Spleen (tissue), 11 donors: Measurements from ENCODE around the gene PCDHGB3. TPM values are rescaled to one million over a fixed set of nuclear protein-coding genes. Genes with fewer than 3 reads are reported as not detected.

Experiments used
- DNase-seq: peaks from one replicate; pipeline ENCODE4 v3.0.0-alpha.2; 2020
- H3K27ac ChIP-seq, 8 donors: fragments of 200-600 bp; sonication (generic) in 7 of 8; 1 replicate in 4 of 8; 2 replicates in 4 of 8; pipeline versions ENCODE4 v1.5.0 to v1.8.0; 2016 to 2021; ENCODE audit warnings: inconsistent platforms in 4 of 8, mild to moderate bottlenecking in 4 of 8, moderate library complexity in 1 of 8
- H3K27me3 ChIP-seq, 7 donors: fragments of 200-600 bp; sonication (generic) in 6 of 7; replicated peaks in 1 of 7; 1 replicate in 4 of 7; 2 replicates in 3 of 7; pipeline versions ENCODE4 v1.5.0 to v1.8.0; 2016 to 2021; ENCODE audit warnings: inconsistent platforms in 3 of 7, mild to moderate bottlenecking in 1 of 7
- H3K36me3 ChIP-seq, 6 donors: fragments of 200-600 bp; sonication (generic) in 5 of 6; 1 replicate in 4 of 6; 2 replicates in 2 of 6; pipeline versions ENCODE4 v1.5.0 to v1.8.0; 2016 to 2021; ENCODE audit warnings: inconsistent platforms in 2 of 6
- H3K4me1 ChIP-seq, 6 donors: fragments of 200-600 bp; sonication (generic) in 5 of 6; 1 replicate in 3 of 6; 2 replicates in 3 of 6; pipeline versions ENCODE4 v1.5.0 to v1.8.0; 2016 to 2021; ENCODE audit warnings: inconsistent platforms in 3 of 6
- H3K4me3 ChIP-seq, 8 donors: fragments of 200-600 bp; sonication (generic) in 7 of 8; 1 replicate in 4 of 8; 2 replicates in 4 of 8; pipeline versions ENCODE4 v1.5.0 to v1.8.0; 2016 to 2021; ENCODE audit warnings: inconsistent platforms in 4 of 8, mild to moderate bottlenecking in 4 of 8, moderate library complexity in 2 of 8
- H3K9me3 ChIP-seq, 8 donors: fragments of 200-600 bp; sonication (generic) in 7 of 8; 1 replicate in 4 of 8; 2 replicates in 4 of 8; pipeline versions ENCODE4 v1.5.0 to v1.8.0; 2016 to 2021; ENCODE audit warnings: inconsistent platforms in 4 of 8
- POLR2A ChIP-seq, 3 donors: fragments of 450-650 bp; IDR thresholded peaks; one replicate each; pipeline ENCODE4 v1.5.1; 2017; ENCODE audit warnings: antibody characterized with exemption in 3 of 3, mild to moderate bottlenecking in 1 of 3
- POLR2AphosphoS5 ChIP-seq, 3 donors: sonication (generic); formaldehyde crosslinking; IDR thresholded peaks; one replicate each; pipeline ENCODE4 v1.5.1; 2017; ENCODE audit warnings: antibody characterized with exemption in 3 of 3
- WGBS, 5 donors: extraction: QIAGEN DNeasy Blood & Tissue Kit in 3 of 5; methylation state at CpG; one replicate each; pipeline versions ENCODE4 v1.1.5 to v1.1.7; 2013 to 2018; 5-methylcytosine and 5-hydroxymethylcytosine counted together
- intact Hi-C: fragments of 100-400 bp; cut with DNase I; formaldehyde crosslinking; loops from one replicate; pipeline ENCODE4 v1.15.0; 2023; ENCODE audit warnings: low total_unique reads
- polyA plus RNA-seq, 3 donors: library from polyadenylated mRNA; stranded (reverse); fragments of 200-250 nt; gene quantifications; one replicate each; pipeline ENCODE4 v1.2.1, GENCODE V29; 2013
- total RNA-seq, 7 donors: library from RNA; depleted of rRNA in 3 of 7; stranded (reverse); fragments of >200 nt in 3 of 7; fragmentation: NEBNext Ultra II Directional in 4 of 7; extraction: Animal tissue kit (Norgen Biotek cat#: 25700) in 4 of 7; gene quantifications; one replicate each; pipeline versions ENCODE4 v1.1.0 to v1.2.1, GENCODE V29; 2016 to 2021
- TF ChIP-seq, protein P1 (sequence below), 11 experiments: fragments of 200-600 bp in 7 of 11; fragments of 450-650 bp in 4 of 11; sonication (generic) in 4 of 11; IDR thresholded peaks in 8 of 11; conservative IDR thresholded peaks in 3 of 11; 1 replicate in 7 of 11; 2 replicates in 4 of 11; pipeline versions ENCODE4 v1.4.0 to v1.8.0; 2016 to 2021; ENCODE audit warnings: antibody characterized with exemption in 11 of 11, inconsistent platforms in 4 of 11, mild to moderate bottlenecking in 1 of 11
- donor health status: healthy with polysubstance abuse.
- donor health status: DM: no; HTN: no; CAD: no; lungs with moderate emphysema.
- donor health status: DM: no; HTN: no; CAD: no.
- donor health status: Bipolar disorder and iron deficiency.
- donor health status: healthy.
- donor health status: DM: no; HTN: no; CAD: no.
- donor health status: DM: yes; HTN: yes; CAD: no.

The PCDHGB3 gene
- total and polyA plus RNA-seq, 10 donors: 0.06 to 5.0 (median 3.8) TPM

DNA sequence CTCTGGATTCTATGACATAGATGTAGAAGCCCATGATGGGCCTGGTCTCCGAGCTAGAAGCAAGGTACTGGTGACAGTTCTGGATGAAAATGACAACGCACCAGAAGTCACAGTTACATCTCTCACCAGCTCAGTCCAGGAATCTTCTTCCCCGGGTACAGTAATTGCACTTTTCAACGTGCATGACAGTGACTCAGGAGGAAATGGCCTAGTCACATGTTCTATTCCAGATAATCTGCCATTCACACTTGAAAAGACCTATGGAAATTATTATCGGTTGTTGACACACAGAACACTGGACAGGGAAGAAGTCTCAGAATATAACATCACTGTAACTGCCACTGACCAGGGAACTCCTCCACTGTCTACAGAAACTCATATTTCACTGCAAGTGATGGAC is 13.9 kb upstream of the PCDHGB3 start:
- Histone ChIP-seq H3K4me1 (no peaks in the 10 kb centered on the region), H3K27me3 (peaks cover 0 to 92% (median 10%) of the 10 kb centered on the region in 7 donors), H3K36me3 (no peaks in the 10 kb centered on the region), H3K4me3 (no peak overlapping the region), H3K27ac (no peak overlapping the region), H3K9me3 (peaks cover 0 to 100% (median 85%) of the 10 kb centered on the region in 8 donors)
- TF ChIP-seq POLR2A (IDR thresholded peaks at IDR 0.05) (no peak), POLR2AphosphoS5 (IDR thresholded peaks at IDR 0.05) (no peak)
- TF ChIP-seq, protein P1, sequence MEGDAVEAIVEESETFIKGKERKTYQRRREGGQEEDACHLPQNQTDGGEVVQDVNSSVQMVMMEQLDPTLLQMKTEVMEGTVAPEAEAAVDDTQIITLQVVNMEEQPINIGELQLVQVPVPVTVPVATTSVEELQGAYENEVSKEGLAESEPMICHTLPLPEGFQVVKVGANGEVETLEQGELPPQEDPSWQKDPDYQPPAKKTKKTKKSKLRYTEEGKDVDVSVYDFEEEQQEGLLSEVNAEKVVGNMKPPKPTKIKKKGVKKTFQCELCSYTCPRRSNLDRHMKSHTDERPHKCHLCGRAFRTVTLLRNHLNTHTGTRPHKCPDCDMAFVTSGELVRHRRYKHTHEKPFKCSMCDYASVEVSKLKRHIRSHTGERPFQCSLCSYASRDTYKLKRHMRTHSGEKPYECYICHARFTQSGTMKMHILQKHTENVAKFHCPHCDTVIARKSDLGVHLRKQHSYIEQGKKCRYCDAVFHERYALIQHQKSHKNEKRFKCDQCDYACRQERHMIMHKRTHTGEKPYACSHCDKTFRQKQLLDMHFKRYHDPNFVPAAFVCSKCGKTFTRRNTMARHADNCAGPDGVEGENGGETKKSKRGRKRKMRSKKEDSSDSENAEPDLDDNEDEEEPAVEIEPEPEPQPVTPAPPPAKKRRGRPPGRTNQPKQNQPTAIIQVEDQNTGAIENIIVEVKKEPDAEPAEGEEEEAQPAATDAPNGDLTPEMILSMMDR (IDR thresholded peaks at IDR 0.05 in 8 of 11, conservative IDR thresholded peaks at IDR 0.05 in 3 of 11): no peak
- intact Hi-C loops: no loop called here
- 65 to 74% (median 69%) methylated on average over 5 of the region's 5 CpGs for whole genome bisulfite sequencing, 5 donors
- no peak for DNase-seq

DNA sequence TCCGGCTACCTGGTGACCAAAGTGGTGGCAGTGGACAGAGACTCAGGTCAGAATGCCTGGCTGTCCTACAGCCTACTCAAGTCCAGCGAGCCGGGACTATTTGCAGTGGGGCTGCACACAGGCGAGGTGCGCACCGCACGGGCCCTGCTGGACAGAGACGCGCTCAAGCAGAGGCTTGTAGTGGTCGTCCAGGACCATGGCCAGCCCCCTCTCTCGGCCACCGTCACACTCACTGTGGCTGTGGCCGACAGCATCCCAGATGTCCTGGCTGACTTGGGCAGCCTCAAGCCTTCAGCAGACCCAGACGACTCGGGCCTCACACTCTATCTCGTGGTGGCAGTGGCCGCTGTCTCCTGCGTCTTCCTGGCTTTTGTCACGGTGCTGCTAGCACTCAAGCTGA is 13.1 kb upstream of the PCDHGB3 start:
- DNase-seq: no peak
- Histone ChIP-seq H3K27me3 (peaks cover 0 to 92% (median 5%) of the 10 kb centered on the region in 7 donors), H3K9me3 (peaks cover 0 to 100% (median 85%) of the 10 kb centered on the region in 8 donors), H3K4me3 (no peak overlapping the region), H3K36me3 (no peaks in the 10 kb centered on the region), H3K27ac (no peak overlapping the region), H3K4me1 (no peaks in the 10 kb centered on the region)
- TF ChIP-seq POLR2AphosphoS5 (IDR thresholded peaks at IDR 0.05) (no peak), POLR2A (IDR thresholded peaks at IDR 0.05) (no peak)
- TF ChIP-seq, protein P1 (IDR thresholded peaks at IDR 0.05 in 8 of 11, conservative IDR thresholded peaks at IDR 0.05 in 3 of 11): no peak
- 43 to 57% (median 45%) methylated on average over 16 to 19 of the region's 19 CpGs for WGBS, 5 donors
- intact Hi-C loops: no loop called here

DNA sequence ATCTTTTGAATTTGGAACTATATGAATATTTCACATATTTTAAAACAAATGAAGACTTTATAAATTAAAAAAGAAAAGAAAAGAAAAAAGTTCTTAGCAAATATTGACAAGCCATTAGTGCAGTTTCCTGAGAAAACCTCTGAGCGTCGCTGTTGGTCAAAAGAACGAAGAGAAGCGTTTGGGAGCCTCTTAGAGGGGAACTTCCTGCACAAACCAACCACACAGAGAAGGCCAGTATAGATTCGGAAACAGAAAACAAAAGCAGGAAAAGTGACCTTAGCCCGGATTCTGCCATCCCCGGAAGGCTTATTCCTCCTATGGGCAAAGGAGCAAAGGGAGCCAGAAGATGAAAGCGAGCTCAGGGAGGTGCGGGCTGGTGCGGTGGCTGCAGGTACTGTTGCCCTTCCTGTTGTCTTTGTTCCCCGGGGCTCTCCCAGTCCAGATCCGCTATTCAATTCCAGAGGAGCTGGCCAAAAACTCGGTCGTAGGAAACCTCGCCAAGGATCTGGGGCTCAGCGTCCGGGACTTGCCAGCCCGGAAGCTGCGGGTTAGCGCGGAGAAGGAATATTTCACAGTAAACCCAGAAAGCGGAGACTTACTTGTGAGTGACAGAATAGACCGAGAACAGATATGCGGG is 10.1 kb upstream of the PCDHGB3 start, which contains the start of gene PCDHGB2:
Gene PCDHGB2 (plus strand): TSS at position 205 of the 637 bp plus-strand sequence. CDS start 142 bp downstream, at position 347.
- H3K4me3 ChIP-seq: peak within 1 kb of the TSS in 5 of 8 donors; percentile 2 to 60 (median 24)
- TF ChIP-seq POLR2AphosphoS5 (IDR thresholded peaks at IDR 0.05) (no peak), POLR2A (IDR thresholded peaks at IDR 0.05) (no peak)
- TF ChIP-seq, protein P1 (IDR thresholded peaks at IDR 0.05 in 8 of 11, conservative IDR thresholded peaks at IDR 0.05 in 3 of 11): peak in 5 of 11 experiments; percentile 22 to 38 (median 27)
- peaks cover 0 to 7% (median 0%) of the 10 kb centered on the region in 6 donors for H3K36me3 ChIP-seq
- peaks cover 0 to 94% (median 16%) of the 10 kb centered on the region in 7 donors for H3K27me3 ChIP-seq
- no peaks in the 10 kb centered on the region for H3K4me1 ChIP-seq
- intact Hi-C loops: no loop called here
- no peak for DNase-seq
- H3K27ac ChIP-seq: no peak within 1 kb of the TSS
- peaks cover 0 to 100% (median 97%) of the 10 kb centered on the region in 8 donors for H3K9me3 ChIP-seq
- WGBS, 5 donors: 15 to 23% (median 18%) methylated on average over 23 to 24 of the region's 24 CpGs

DNA sequence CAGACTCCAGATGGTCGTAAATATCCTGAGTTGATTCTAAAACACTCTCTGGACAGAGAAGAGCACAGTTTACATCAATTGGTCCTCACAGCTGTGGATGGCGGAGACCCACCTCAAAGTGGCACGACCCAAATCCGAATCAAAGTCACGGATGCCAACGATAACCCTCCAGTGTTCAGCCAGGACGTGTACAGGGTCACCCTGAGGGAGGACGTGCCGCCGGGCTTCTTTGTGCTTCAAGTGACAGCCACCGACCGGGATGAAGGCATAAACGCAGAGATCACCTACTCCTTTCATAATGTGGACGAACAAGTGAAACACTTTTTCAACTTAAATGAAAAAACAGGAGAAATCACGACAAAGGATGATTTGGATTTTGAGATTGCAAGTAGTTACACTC is 9.4 kb upstream of the PCDHGB3 start:
- no peak for TF ChIP-seq POLR2A (IDR thresholded peaks at IDR 0.05)
- no peak for TF ChIP-seq POLR2AphosphoS5 (IDR thresholded peaks at IDR 0.05)
- TF ChIP-seq, protein P1 (IDR thresholded peaks at IDR 0.05 in 8 of 11, conservative IDR thresholded peaks at IDR 0.05 in 3 of 11): no peak
- WGBS, 5 donors: 35 to 55% (median 47%) methylated on average over 15 of the region's 15 CpGs
- Histone ChIP-seq H3K4me3 (peak overlapping the region in 1 of 8 donors; percentile 60), H3K9me3 (peaks cover 0 to 100% (median 97%) of the 10 kb centered on the region in 8 donors), H3K4me1 (no peaks in the 10 kb centered on the region), H3K27ac (no peak overlapping the region), H3K36me3 (peaks cover 0 to 7% (median 0%) of the 10 kb centered on the region in 6 donors), H3K27me3 (peaks cover 0 to 94% (median 17%) of the 10 kb centered on the region in 7 donors)
- no peak for DNase-seq
- intact Hi-C loops: no loop called here
